ENCODE measurements around the gene SPNS1.
A peak's percentile ranks its signal among the peaks of the same experiment; 100 is the strongest.
"Not testable (repeated sequence)": the region's sequence is repeated elsewhere in the genome, so short reads cannot be mapped to it uniquely, and the experiment has no call there.

Gene SPNS1

GRCh38 chr16:28951410-28951943 lies 23.1 kb upstream of the SPNS1 start:
- peak overlapping the region; percentile 66 for H3K27ac ChIP-seq (ENCODE audit: low read depth, low read length)
- peaks cover 17 to 31% of the 10 kb centered on the region in 2 donors for H3K36me3 ChIP-seq (ENCODE audit: control insufficient read depth in 1 of 2, insufficient read depth in 2 of 2, low read length in 2 of 2)
- H3K9ac ChIP-seq (ENCODE audit: low read depth in 1 of 2, low read length in 2 of 2), result peak overlapping the region; percentile 71 to 85
- H3K9me3 ChIP-seq (ENCODE audit: control insufficient read depth in 1 of 2, low read length in 2 of 2), result no peaks in the 10 kb centered on the region
- no peaks in the 10 kb centered on the region for H3K27me3 ChIP-seq (ENCODE audit: control insufficient read depth in 1 of 2, insufficient read depth in 2 of 2, low read length in 2 of 2)
- peak overlapping the region; percentile 76 to 87 for H3K4me3 ChIP-seq (ENCODE audit: low read depth in 1 of 2, low read length in 2 of 2)
- peaks cover 14 to 15% of the 10 kb centered on the region in 2 donors for H3K4me1 ChIP-seq (ENCODE audit: control insufficient read depth in 1 of 2, insufficient read depth in 2 of 2, low read length in 2 of 2)

GRCh38 chr16:28958216-28958615 lies 16.4 kb upstream of the SPNS1 start:
- Histone ChIP-seq H3K36me3 (ENCODE audit: control insufficient read depth in 1 of 2, insufficient read depth in 2 of 2, low read length in 2 of 2) (peaks cover 30 to 77% of the 10 kb centered on the region in 2 donors), H3K4me3 (ENCODE audit: low read depth in 1 of 2, low read length in 2 of 2) (no peak overlapping the region), H3K9me3 (ENCODE audit: control insufficient read depth in 1 of 2, low read length in 2 of 2) (no peaks in the 10 kb centered on the region), H3K4me1 (ENCODE audit: control insufficient read depth in 1 of 2, insufficient read depth in 2 of 2, low read length in 2 of 2) (no peaks in the 10 kb centered on the region), H3K27ac (ENCODE audit: low read depth, low read length) (no peak overlapping the region), H3K9ac (ENCODE audit: low read depth in 1 of 2, low read length in 2 of 2) (no peak overlapping the region), H3K27me3 (ENCODE audit: control insufficient read depth in 1 of 2, insufficient read depth in 2 of 2, low read length in 2 of 2) (no peaks in the 10 kb centered on the region)

- Histone ChIP-seq H3K27me3 (ENCODE audit: control insufficient read depth in 1 of 2, insufficient read depth in 2 of 2, low read length in 2 of 2) (no peaks in the 10 kb centered on the region), H3K4me3 (ENCODE audit: low read depth in 1 of 2, low read length in 2 of 2) (no peak overlapping the region), H3K4me1 (ENCODE audit: control insufficient read depth in 1 of 2, insufficient read depth in 2 of 2, low read length in 2 of 2) (no peaks in the 10 kb centered on the region), H3K9ac (ENCODE audit: low read depth in 1 of 2, low read length in 2 of 2) (no peak overlapping the region), H3K9me3 (ENCODE audit: control insufficient read depth in 1 of 2, low read length in 2 of 2) (no peaks in the 10 kb centered on the region), H3K27ac (ENCODE audit: low read depth, low read length) (no peak overlapping the region), H3K36me3 (ENCODE audit: control insufficient read depth in 1 of 2, insufficient read depth in 2 of 2, low read length in 2 of 2) (peaks cover 28 to 79% of the 10 kb centered on the region in 2 donors)
These were observed 15.7 kb upstream of the SPNS1 start for GRCh38 chr16:28958836-28959235.

- H3K27me3 ChIP-seq (ENCODE audit: control insufficient read depth in 1 of 2, insufficient read depth in 2 of 2, low read length in 2 of 2), result no peaks in the 10 kb centered on the region
- no peak overlapping the region for H3K4me3 ChIP-seq (ENCODE audit: low read depth in 1 of 2, low read length in 2 of 2)
- no peak overlapping the region for H3K27ac ChIP-seq (ENCODE audit: low read depth, low read length)
- no peaks in the 10 kb centered on the region for H3K4me1 ChIP-seq (ENCODE audit: control insufficient read depth in 1 of 2, insufficient read depth in 2 of 2, low read length in 2 of 2)
- no peak overlapping the region for H3K9ac ChIP-seq (ENCODE audit: low read depth in 1 of 2, low read length in 2 of 2)
- peaks cover 18 to 50% of the 10 kb centered on the region in 2 donors for H3K36me3 ChIP-seq (ENCODE audit: control insufficient read depth in 1 of 2, insufficient read depth in 2 of 2, low read length in 2 of 2)
- no peaks in the 10 kb centered on the region for H3K9me3 ChIP-seq (ENCODE audit: control insufficient read depth in 1 of 2, low read length in 2 of 2)
These were observed 10.5 kb upstream of the SPNS1 start for GRCh38 chr16:28964072-28964471.

GRCh38 chr16:28964496-28964895 lies 10.1 kb upstream of the SPNS1 start:
- Histone ChIP-seq H3K36me3 (ENCODE audit: control insufficient read depth in 1 of 2, insufficient read depth in 2 of 2, low read length in 2 of 2) (peaks cover 16 to 48% of the 10 kb centered on the region in 2 donors), H3K9ac (ENCODE audit: low read depth in 1 of 2, low read length in 2 of 2) (no peak overlapping the region), H3K9me3 (ENCODE audit: control insufficient read depth in 1 of 2, low read length in 2 of 2) (no peaks in the 10 kb centered on the region), H3K27ac (ENCODE audit: low read depth, low read length) (no peak overlapping the region), H3K4me3 (ENCODE audit: low read depth in 1 of 2, low read length in 2 of 2) (no peak overlapping the region), H3K27me3 (ENCODE audit: control insufficient read depth in 1 of 2, insufficient read depth in 2 of 2, low read length in 2 of 2) (no peaks in the 10 kb centered on the region), H3K4me1 (ENCODE audit: control insufficient read depth in 1 of 2, insufficient read depth in 2 of 2, low read length in 2 of 2) (no peaks in the 10 kb centered on the region)

- Histone ChIP-seq H3K9me3 (ENCODE audit: control insufficient read depth in 1 of 2, low read length in 2 of 2) (no peaks in the 10 kb centered on the region), H3K27me3 (ENCODE audit: control insufficient read depth in 1 of 2, insufficient read depth in 2 of 2, low read length in 2 of 2) (no peaks in the 10 kb centered on the region), H3K4me1 (ENCODE audit: control insufficient read depth in 1 of 2, insufficient read depth in 2 of 2, low read length in 2 of 2) (no peaks in the 10 kb centered on the region)
These were observed 7.4 kb upstream of the SPNS1 start for GRCh38 chr16:28967156-28967555.

GRCh38 chr16:28969696-28970095 lies 4.9 kb upstream of the SPNS1 start:
- H3K27me3 ChIP-seq (ENCODE audit: control insufficient read depth in 1 of 2, insufficient read depth in 2 of 2, low read length in 2 of 2); H3K36me3 ChIP-seq (ENCODE audit: control insufficient read depth in 1 of 2, insufficient read depth in 2 of 2, low read length in 2 of 2); H3K27ac ChIP-seq (ENCODE audit: low read depth, low read length); H3K9ac ChIP-seq (ENCODE audit: low read depth in 1 of 2, low read length in 2 of 2); H3K4me1 ChIP-seq (ENCODE audit: control insufficient read depth in 1 of 2, insufficient read depth in 2 of 2, low read length in 2 of 2); H3K9me3 ChIP-seq (ENCODE audit: control insufficient read depth in 1 of 2, low read length in 2 of 2); H3K4me3 ChIP-seq (ENCODE audit: low read depth in 1 of 2, low read length in 2 of 2): not testable (repeated sequence)

More at GRCh38 chr16:28967156-28967555, 7.4 kb upstream of the SPNS1 start:
- H3K27ac ChIP-seq (ENCODE audit: low read depth, low read length), result no peak overlapping the region
- H3K36me3 ChIP-seq (ENCODE audit: control insufficient read depth in 1 of 2, insufficient read depth in 2 of 2, low read length in 2 of 2), result peaks cover 10 to 33% of the 10 kb centered on the region in 2 donors
- no peak overlapping the region for H3K4me3 ChIP-seq (ENCODE audit: low read depth in 1 of 2, low read length in 2 of 2)
- H3K9ac ChIP-seq (ENCODE audit: low read depth in 1 of 2, low read length in 2 of 2), result no peak overlapping the region

- Histone ChIP-seq H3K4me3 (ENCODE audit: low read depth in 1 of 2, low read length in 2 of 2) (peak overlapping the region; percentile 99 to 100), H3K27ac (ENCODE audit: low read depth, low read length) (peak overlapping the region; percentile 73), H3K9ac (ENCODE audit: low read depth in 1 of 2, low read length in 2 of 2) (peak overlapping the region; percentile 76 to 83), H3K36me3 (ENCODE audit: control insufficient read depth in 1 of 2, insufficient read depth in 2 of 2, low read length in 2 of 2) (peaks cover 0 to 14% of the 10 kb centered on the region in 2 donors), H3K9me3 (ENCODE audit: control insufficient read depth in 1 of 2, low read length in 2 of 2) (no peaks in the 10 kb centered on the region), H3K27me3 (ENCODE audit: control insufficient read depth in 1 of 2, insufficient read depth in 2 of 2, low read length in 2 of 2) (no peaks in the 10 kb centered on the region), H3K4me1 (ENCODE audit: control insufficient read depth in 1 of 2, insufficient read depth in 2 of 2, low read length in 2 of 2) (peaks cover 16 to 22% of the 10 kb centered on the region in 2 donors)
These were observed 556 bp upstream of the SPNS1 start for GRCh38 chr16:28974007-28974436.

- peaks cover 16 to 22% of the 10 kb centered on the region in 2 donors for H3K4me1 ChIP-seq (ENCODE audit: control insufficient read depth in 1 of 2, insufficient read depth in 2 of 2, low read length in 2 of 2)
These were observed 601 bp downstream of the SPNS1 start for GRCh38 chr16:28975158-28975599.

GRCh38 chr16:28977703-28978662 lies 3.4 kb downstream of the SPNS1 start:
- no peaks in the 10 kb centered on the region for H3K9me3 ChIP-seq (ENCODE audit: control insufficient read depth in 1 of 2, low read length in 2 of 2)
- no peak overlapping the region for H3K9ac ChIP-seq (ENCODE audit: low read depth in 1 of 2, low read length in 2 of 2)
- no peak overlapping the region for H3K4me3 ChIP-seq (ENCODE audit: low read depth in 1 of 2, low read length in 2 of 2)
- H3K27me3 ChIP-seq (ENCODE audit: control insufficient read depth in 1 of 2, insufficient read depth in 2 of 2, low read length in 2 of 2), result no peaks in the 10 kb centered on the region
- H3K36me3 ChIP-seq (ENCODE audit: control insufficient read depth in 1 of 2, insufficient read depth in 2 of 2, low read length in 2 of 2), result peaks cover 18 to 37% of the 10 kb centered on the region in 2 donors
- peaks cover 16 to 22% of the 10 kb centered on the region in 2 donors for H3K4me1 ChIP-seq (ENCODE audit: control insufficient read depth in 1 of 2, insufficient read depth in 2 of 2, low read length in 2 of 2)
- H3K27ac ChIP-seq (ENCODE audit: low read depth, low read length), result no peak overlapping the region

More at GRCh38 chr16:28975158-28975599, 601 bp downstream of the SPNS1 start:
- Histone ChIP-seq H3K27me3 (ENCODE audit: control insufficient read depth in 1 of 2, insufficient read depth in 2 of 2, low read length in 2 of 2) (no peaks in the 10 kb centered on the region), H3K9ac (ENCODE audit: low read depth in 1 of 2, low read length in 2 of 2) (peak overlapping the region; percentile 83 to 95), H3K36me3 (ENCODE audit: control insufficient read depth in 1 of 2, insufficient read depth in 2 of 2, low read length in 2 of 2) (peaks cover 0 to 16% of the 10 kb centered on the region in 2 donors), H3K4me3 (ENCODE audit: low read depth in 1 of 2, low read length in 2 of 2) (peak overlapping the region; percentile 99 to 100), H3K27ac (ENCODE audit: low read depth, low read length) (no peak overlapping the region), H3K9me3 (ENCODE audit: control insufficient read depth in 1 of 2, low read length in 2 of 2) (no peaks in the 10 kb centered on the region)

Measured in duodenal mucosa (tissue), 2 donors.